KMS-11 (cell line): Measurements from ENCODE around the gene HDAC11.

Source experiments
- H2AFZ ChIP-seq: fragments of 200-600 bp; sonication (generic); 2 replicates; pipeline ENCODE4 v1.6.1; 2016; ENCODE audit warnings: antibody characterized with exemption, mixed run types, low read depth
- H3K27ac ChIP-seq: fragments of 200-600 bp; sonication (generic); 2 replicates; pipeline ENCODE4 v1.6.1; 2016; ENCODE audit warnings: mild to moderate bottlenecking, mixed run types
- H3K27me3 ChIP-seq: fragments of 200-600 bp; sonication (generic); 2 replicates; pipeline ENCODE4 v1.6.1; 2017; ENCODE audit warnings: mild to moderate bottlenecking, low read depth, mixed run types, moderate library complexity; ENCODE audit not compliant: insufficient read depth
- H3K36me3 ChIP-seq: fragments of 200-600 bp; sonication (generic); 2 replicates; pipeline ENCODE4 v1.6.1; 2017; ENCODE audit warnings: mild to moderate bottlenecking, mixed run types; ENCODE audit not compliant: insufficient read depth
- H3K4me1 ChIP-seq: fragments of 200-600 bp; sonication (generic); 2 replicates; pipeline ENCODE4 v1.6.1; 2016; ENCODE audit warnings: mild to moderate bottlenecking, low read depth, mixed run types; ENCODE audit not compliant: poor library complexity, severe bottlenecking
- H3K4me2 ChIP-seq: fragments of 200-600 bp; sonication (generic); 2 replicates; pipeline ENCODE4 v1.7.0; 2016; ENCODE audit warnings: mild to moderate bottlenecking, mixed run types
- H3K4me3 ChIP-seq: fragments of 200-600 bp; sonication (generic); IDR thresholded peaks from 2 replicates; pipeline ENCODE4 v1.6.1; 2017; ENCODE audit warnings: low read depth, low read length, mixed read lengths; ENCODE audit not compliant: insufficient read depth
- H3K79me2 ChIP-seq: fragments of 200-600 bp; sonication (generic); 2 replicates; pipeline ENCODE4 v1.6.1; 2016; ENCODE audit warnings: low read depth, mixed run types; ENCODE audit not compliant: insufficient read depth
- H3K9ac ChIP-seq: fragments of 200-600 bp; sonication (generic); 2 replicates; pipeline ENCODE4 v1.6.1; 2016; ENCODE audit warnings: mild to moderate bottlenecking, mixed run types
- H4K20me1 ChIP-seq: fragments of 200-600 bp; sonication (generic); 2 replicates; pipeline ENCODE4 v1.6.1; 2016; ENCODE audit warnings: mild to moderate bottlenecking, mixed run types; ENCODE audit not compliant: insufficient read depth
- TF ChIP-seq, protein P1 (sequence below): fragments of 200-600 bp; sonication (generic); conservative IDR thresholded peaks from 2 replicates; pipeline ENCODE4 v1.6.1; 2017; ENCODE audit warnings: low read depth, mild to moderate bottlenecking, antibody characterized with exemption, low read length, moderate library complexity, mixed read lengths

The HDAC11 gene

DNA sequence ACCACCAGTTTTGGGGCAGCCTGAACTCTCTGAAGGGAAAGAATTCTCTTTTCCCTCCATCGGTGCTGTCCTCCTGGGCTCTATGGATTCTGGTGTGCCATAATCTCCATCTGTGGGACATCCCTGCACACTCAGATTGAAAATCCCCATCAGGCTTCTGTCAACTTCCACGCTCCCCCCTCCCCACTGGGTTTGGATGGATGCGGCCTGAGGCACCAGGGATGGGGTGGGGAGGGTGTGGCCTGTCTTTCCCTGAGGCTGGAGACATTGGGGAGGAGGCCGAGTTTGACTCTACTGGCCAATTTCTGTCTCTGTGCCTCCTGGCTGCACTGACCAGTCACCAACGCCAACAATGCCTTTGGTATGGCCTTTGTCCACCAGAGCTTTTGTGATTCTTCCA lies 52.5 kb downstream of the HDAC11 start:
- TF ChIP-seq, protein P1, sequence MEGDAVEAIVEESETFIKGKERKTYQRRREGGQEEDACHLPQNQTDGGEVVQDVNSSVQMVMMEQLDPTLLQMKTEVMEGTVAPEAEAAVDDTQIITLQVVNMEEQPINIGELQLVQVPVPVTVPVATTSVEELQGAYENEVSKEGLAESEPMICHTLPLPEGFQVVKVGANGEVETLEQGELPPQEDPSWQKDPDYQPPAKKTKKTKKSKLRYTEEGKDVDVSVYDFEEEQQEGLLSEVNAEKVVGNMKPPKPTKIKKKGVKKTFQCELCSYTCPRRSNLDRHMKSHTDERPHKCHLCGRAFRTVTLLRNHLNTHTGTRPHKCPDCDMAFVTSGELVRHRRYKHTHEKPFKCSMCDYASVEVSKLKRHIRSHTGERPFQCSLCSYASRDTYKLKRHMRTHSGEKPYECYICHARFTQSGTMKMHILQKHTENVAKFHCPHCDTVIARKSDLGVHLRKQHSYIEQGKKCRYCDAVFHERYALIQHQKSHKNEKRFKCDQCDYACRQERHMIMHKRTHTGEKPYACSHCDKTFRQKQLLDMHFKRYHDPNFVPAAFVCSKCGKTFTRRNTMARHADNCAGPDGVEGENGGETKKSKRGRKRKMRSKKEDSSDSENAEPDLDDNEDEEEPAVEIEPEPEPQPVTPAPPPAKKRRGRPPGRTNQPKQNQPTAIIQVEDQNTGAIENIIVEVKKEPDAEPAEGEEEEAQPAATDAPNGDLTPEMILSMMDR, result no peak
- Histone ChIP-seq H3K27me3 (peaks cover 6% of the 10 kb centered on the region; the same call in 1 of the 2 replicates), H3K4me1 (no peaks in the 10 kb centered on the region), H4K20me1 (no peaks in the 10 kb centered on the region), H2AFZ (no peak overlapping the region), H3K9ac (no peak overlapping the region), H3K4me2 (no peak overlapping the region), H3K4me3 (no peak overlapping the region), H3K36me3 (no peaks in the 10 kb centered on the region), H3K79me2 (no peaks in the 10 kb centered on the region), H3K27ac (no peak overlapping the region)

DNA sequence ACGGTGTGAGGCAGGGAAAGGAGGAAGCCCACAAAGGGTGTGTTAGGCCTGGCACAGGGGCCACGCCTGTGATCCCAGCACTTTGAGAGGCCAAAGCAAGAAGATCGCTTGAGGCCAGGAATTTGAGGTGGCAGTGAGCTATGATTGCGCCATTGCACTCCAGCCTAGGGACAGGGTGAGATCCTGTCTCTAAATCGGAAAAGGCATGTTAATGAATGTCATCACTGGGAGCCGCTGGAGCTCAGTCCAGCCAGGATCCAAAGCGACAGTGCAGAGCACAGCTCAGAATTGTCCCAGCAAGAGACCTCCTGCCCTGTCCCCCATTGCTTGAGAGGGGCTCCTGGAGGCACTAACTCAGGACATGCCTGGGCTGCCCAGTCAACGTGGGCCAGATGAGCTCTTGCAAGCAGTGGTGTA lies 53.8 kb downstream of the HDAC11 start:
- Histone ChIP-seq H3K36me3 (no peaks in the 10 kb centered on the region), H2AFZ (no peak overlapping the region), H3K9ac (no peak overlapping the region), H4K20me1 (no peaks in the 10 kb centered on the region), H3K4me3 (no peak overlapping the region), H3K4me2 (no peak overlapping the region), H3K4me1 (no peaks in the 10 kb centered on the region), H3K27ac (no peak overlapping the region), H3K27me3 (peaks cover 6% of the 10 kb centered on the region; the same call in 1 of the 2 replicates), H3K79me2 (no peaks in the 10 kb centered on the region)
- TF ChIP-seq, protein P1, result no peak

DNA sequence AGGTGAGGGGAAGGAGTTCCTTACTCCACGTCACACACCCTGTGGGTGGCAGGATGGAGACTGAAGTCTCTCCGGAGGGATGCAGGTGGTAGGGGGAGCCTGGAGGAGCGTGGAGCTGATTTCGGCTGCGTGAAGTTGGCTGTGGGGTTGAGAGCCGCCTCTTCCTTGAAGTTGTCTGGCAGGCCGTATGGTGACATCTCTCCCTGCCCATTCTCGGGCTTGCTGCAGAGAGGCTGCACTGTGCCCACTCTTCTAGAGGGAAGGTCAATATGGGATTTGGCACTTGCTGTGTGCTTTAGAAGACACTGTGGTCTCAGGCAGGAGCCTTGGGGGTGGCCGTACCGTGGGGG lies 55.4 kb downstream of the HDAC11 start:
- TF ChIP-seq, protein P1, result no peak
- Histone ChIP-seq H3K4me3 (no peak overlapping the region), H3K4me2 (no peak overlapping the region), H3K27ac (no peak overlapping the region), H2AFZ (no peak overlapping the region), H4K20me1 (no peaks in the 10 kb centered on the region), H3K27me3 (peaks cover 3% of the 10 kb centered on the region; the same call in 1 of the 2 replicates), H3K4me1 (no peaks in the 10 kb centered on the region), H3K9ac (no peak overlapping the region), H3K36me3 (no peaks in the 10 kb centered on the region), H3K79me2 (no peaks in the 10 kb centered on the region)

DNA sequence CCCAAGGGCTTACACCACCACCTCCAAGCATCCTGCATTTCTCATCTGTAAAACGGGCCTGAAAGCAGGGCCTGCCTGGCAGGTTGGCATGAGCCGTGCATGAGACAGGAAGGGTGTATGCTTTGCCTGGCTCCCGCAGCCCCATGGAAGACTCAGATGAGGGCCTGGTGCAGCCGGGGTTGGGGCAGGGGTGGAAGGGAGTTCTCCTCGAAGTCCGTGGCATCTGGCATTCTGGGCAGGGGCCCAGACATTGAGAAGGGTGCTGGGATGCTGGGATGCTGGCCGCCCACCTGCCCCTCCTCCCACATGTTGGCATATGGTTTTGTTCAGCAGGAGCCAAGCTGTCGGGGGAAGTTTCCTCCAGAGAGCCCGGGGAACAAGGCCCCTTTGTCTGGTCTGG lies 55.8 kb downstream of the HDAC11 start:
- no peaks in the 10 kb centered on the region for H3K36me3 ChIP-seq
- no peak overlapping the region for H3K27ac ChIP-seq
- peaks cover 3% of the 10 kb centered on the region; the same call in 1 of the 2 replicates for H3K27me3 ChIP-seq
- H3K9ac ChIP-seq, result no peak overlapping the region
- H3K4me1 ChIP-seq, result no peaks in the 10 kb centered on the region
- H4K20me1 ChIP-seq, result no peaks in the 10 kb centered on the region
- H3K79me2 ChIP-seq, result no peaks in the 10 kb centered on the region
- TF ChIP-seq, protein P1, result no peak
- H3K4me2 ChIP-seq, result no peak overlapping the region
- no peak overlapping the region for H2AFZ ChIP-seq
- H3K4me3 ChIP-seq, result no peak overlapping the region
